HepG2 (cell line): ENCODE data around the gene MSI2. TPM values are rescaled to one million over a fixed set of nuclear protein-coding genes. Genes with fewer than 3 reads are reported as not detected.

Source experiments
- ARID4A ChIP-seq: sonication (generic); formaldehyde crosslinking; IDR thresholded peaks from 2 replicates; pipeline ENCODE4 v1.5.0; 2020; ENCODE audit warnings: mild to moderate bottlenecking, missing genetic modification reagents, borderline replicate concordance
- DNMT3B ChIP-seq: conservative IDR thresholded peaks from 2 replicates; pipeline ENCODE4 v1.6.1; 2016; ENCODE audit warnings: missing biosample characterization, control low read depth
- FIP1L1 ChIP-seq: fragments of 200-400 bp; formaldehyde crosslinking; IDR thresholded peaks from 2 replicates; pipeline ENCODE4 v1.6.1; 2018; ENCODE audit warnings: low read depth, mild to moderate bottlenecking, low read length, moderate library complexity, borderline replicate concordance; ENCODE audit not compliant: insufficient read depth
- FOXA3 ChIP-seq: IDR thresholded peaks from 2 replicates; pipeline ENCODE4 v1.6.1; 2016; ENCODE audit warnings: missing genetic modification reagents, missing compliant biosample characterization
- GPN1 ChIP-seq: sonication (generic); formaldehyde crosslinking; IDR thresholded peaks from 2 replicates; pipeline ENCODE4 v1.5.1; 2020; ENCODE audit warnings: missing genetic modification reagents, borderline replicate concordance
- HES4 ChIP-seq: sonication (generic); formaldehyde crosslinking; IDR thresholded peaks from 2 replicates; pipeline ENCODE4 v1.9.0; 2021; ENCODE audit warnings: mild to moderate bottlenecking, missing genetic modification reagents, borderline replicate concordance
- HNF4A ChIP-seq: sonication (generic); formaldehyde crosslinking; IDR thresholded peaks from 2 replicates; pipeline ENCODE4 v1.4.0; 2020; ENCODE audit warnings: missing genetic modification reagents
- HNF4G ChIP-seq, 2 experiments: sonication (generic) in 1 of 2; formaldehyde crosslinking in 1 of 2; IDR thresholded peaks; 2 replicates each; pipeline versions ENCODE4 v1.4.0 to v1.6.1; 2011 to 2020; ENCODE audit warnings: borderline replicate concordance in 2 of 2, low read depth in 2 of 2, mild to moderate bottlenecking in 2 of 2, low read length in 1 of 2, missing genetic modification reagents in 1 of 2, moderate library complexity in 1 of 2
- NCOA2 ChIP-seq: sonication (generic); formaldehyde crosslinking; IDR thresholded peaks from 2 replicates; pipeline ENCODE4 v1.8.0; 2022; ENCODE audit warnings: inconsistent platforms
- POLR2AphosphoS5 ChIP-seq: IDR thresholded peaks from 2 replicates; pipeline ENCODE4 v1.6.1; 2012; ENCODE audit warnings: low read depth, low read length
- SOX6 ChIP-seq, 2 experiments: fragments of 450-650 bp in 1 of 2; sonication (generic) in 1 of 2; formaldehyde crosslinking in 1 of 2; IDR thresholded peaks; 2 replicates each; pipeline versions ENCODE4 v1.4.0 to v1.6.1; 2017 to 2020; ENCODE audit warnings: antibody characterized with exemption in 1 of 2, mild to moderate bottlenecking in 1 of 2, missing genetic modification reagents in 1 of 2
- STAG1 ChIP-seq: sonication (generic); formaldehyde crosslinking; IDR thresholded peaks from 2 replicates; pipeline ENCODE4 v1.4.0; 2020; ENCODE audit warnings: missing genetic modification reagents
- USF2 ChIP-seq, 2 experiments: sonication (generic) in 1 of 2; formaldehyde crosslinking in 1 of 2; IDR thresholded peaks; 2 replicates each; pipeline versions ENCODE4 v1.5.1 to v1.6.1; 2011 to 2020; ENCODE audit warnings: borderline replicate concordance in 1 of 2, low read depth in 1 of 2, low read length in 1 of 2, mild to moderate bottlenecking in 1 of 2, missing genetic modification reagents in 1 of 2, moderate library complexity in 1 of 2
- ZFY ChIP-seq: sonication (generic); formaldehyde crosslinking; IDR thresholded peaks from 2 replicates; pipeline ENCODE4 v1.4.0; 2020; ENCODE audit warnings: missing genetic modification reagents
- ZMYM4 ChIP-seq: sonication (generic); formaldehyde crosslinking; IDR thresholded peaks from 2 replicates; pipeline ENCODE4 v1.8.1; 2023; ENCODE audit warnings: mild to moderate bottlenecking, missing genetic modification reagents
- ZNF354B ChIP-seq: sonication (generic); formaldehyde crosslinking; IDR thresholded peaks from 2 replicates; pipeline ENCODE4 v1.8.0; 2022; ENCODE audit warnings: mild to moderate bottlenecking, missing genetic modification reagents
- polyA plus RNA-seq, 8 experiments: library from polyadenylated mRNA; depleted of rRNA in 3 of 8; stranded (reverse) in 7 of 8; unstranded in 1 of 8; fragments of >200 nt; fragmentation: Illumina TruSeq in 4 of 8; extraction: Trizol in 4 of 8; gene quantifications; 2 replicates each; pipeline versions ENCODE4 v1.2.1 to v1.2.3, GENCODE V29; 2011 to 2016; ENCODE audit warnings: low read depth in 4 of 8, missing spikeins in 1 of 8, mixed read lengths in 1 of 8; ENCODE audit not compliant: insufficient read depth in 1 of 8
- total RNA-seq, 5 experiments: library from RNA; depleted of rRNA; stranded (reverse); fragments of >200 nt; fragmentation: Illumina TruSeq; extraction: Trizol; gene quantifications; 2 replicates each; pipeline ENCODE4 v1.2.3, GENCODE V29; 2016; ENCODE audit warnings: low read depth in 1 of 5
- TF ChIP-seq, protein P1 (sequence below): IDR thresholded peaks from 2 replicates; pipeline ENCODE4 v1.6.1; 2018; ENCODE audit warnings: missing genetic modification reagents, mild to moderate bottlenecking, missing compliant biosample characterization
- TF ChIP-seq, protein P2 (sequence below): IDR thresholded peaks from 2 replicates; pipeline ENCODE4 v1.6.1; 2016; ENCODE audit warnings: mild to moderate bottlenecking

Gene MSI2
- total and polyA plus RNA-seq, 2 of the 13 experiments (the other 11 are each of a cell fraction or from before 2014, with no cell fraction given) = 77.5 to 78.4 TPM

- TF ChIP-seq ZFY (CRISPR knock-in tag) = peak; percentile 57
- peak; percentile 44; the same call in 1 of the 2 replicates for TF ChIP-seq HES4 (CRISPR knock-in tag)
- TF ChIP-seq FIP1L1 = no peak
- TF ChIP-seq GPN1 (CRISPR knock-in tag) = no peak
- TF ChIP-seq, protein P1, sequence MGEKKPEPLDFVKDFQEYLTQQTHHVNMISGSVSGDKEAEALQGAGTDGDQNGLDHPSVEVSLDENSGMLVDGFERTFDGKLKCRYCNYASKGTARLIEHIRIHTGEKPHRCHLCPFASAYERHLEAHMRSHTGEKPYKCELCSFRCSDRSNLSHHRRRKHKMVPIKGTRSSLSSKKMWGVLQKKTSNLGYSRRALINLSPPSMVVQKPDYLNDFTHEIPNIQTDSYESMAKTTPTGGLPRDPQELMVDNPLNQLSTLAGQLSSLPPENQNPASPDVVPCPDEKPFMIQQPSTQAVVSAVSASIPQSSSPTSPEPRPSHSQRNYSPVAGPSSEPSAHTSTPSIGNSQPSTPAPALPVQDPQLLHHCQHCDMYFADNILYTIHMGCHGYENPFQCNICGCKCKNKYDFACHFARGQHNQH (CRISPR knock-in tag) = 0 out of 2 replicates have a peak, but pooled peaks have one; percentile 28
- TF ChIP-seq STAG1 (CRISPR knock-in tag) = peak; percentile 5; the same call in 1 of the 2 replicates
- no peak for TF ChIP-seq USF2 (IDR thresholded peaks at IDR 0.05; ENCODE audit: low read depth, low read length)
- no peak for TF ChIP-seq USF2 (CRISPR knock-in tag; IDR thresholded peaks at IDR 0.05; ENCODE audit: borderline replicate concordance)
- TF ChIP-seq, protein P2, sequence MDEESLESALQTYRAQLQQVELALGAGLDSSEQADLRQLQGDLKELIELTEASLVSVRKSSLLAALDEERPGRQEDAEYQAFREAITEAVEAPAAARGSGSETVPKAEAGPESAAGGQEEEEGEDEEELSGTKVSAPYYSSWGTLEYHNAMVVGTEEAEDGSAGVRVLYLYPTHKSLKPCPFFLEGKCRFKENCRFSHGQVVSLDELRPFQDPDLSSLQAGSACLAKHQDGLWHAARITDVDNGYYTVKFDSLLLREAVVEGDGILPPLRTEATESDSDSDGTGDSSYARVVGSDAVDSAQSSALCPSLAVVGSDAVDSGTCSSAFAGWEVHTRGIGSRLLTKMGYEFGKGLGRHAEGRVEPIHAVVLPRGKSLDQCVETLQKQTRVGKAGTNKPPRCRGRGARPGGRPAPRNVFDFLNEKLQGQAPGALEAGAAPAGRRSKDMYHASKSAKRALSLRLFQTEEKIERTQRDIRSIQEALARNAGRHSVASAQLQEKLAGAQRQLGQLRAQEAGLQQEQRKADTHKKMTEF (CRISPR knock-in tag) = peak; percentile 37; the same call in 1 of the 2 replicates
- TF ChIP-seq DNMT3B = no peak
- no peak for TF ChIP-seq POLR2AphosphoS5
- TF ChIP-seq ZMYM4 (CRISPR knock-in tag) = 0 out of 2 replicates have a peak, but pooled peaks have one; percentile 24
- TF ChIP-seq FOXA3 = peak; percentile 39
- peak; percentile 39; the same call in 1 of the 2 replicates for TF ChIP-seq NCOA2 (CRISPR knock-in tag)
- peak; percentile 89 for TF ChIP-seq HNF4G (IDR thresholded peaks at IDR 0.05; ENCODE audit: borderline replicate concordance, low read depth, low read length)
- TF ChIP-seq HNF4G (CRISPR knock-in tag; IDR thresholded peaks at IDR 0.05; ENCODE audit: borderline replicate concordance, low read depth) = peak; percentile 65
- TF ChIP-seq SOX6 (IDR thresholded peaks at IDR 0.05) = no peak
- TF ChIP-seq SOX6 (CRISPR knock-in tag; IDR thresholded peaks at IDR 0.05) = peak; percentile 38; the same call in 1 of the 2 replicates
- peak; percentile 93 for TF ChIP-seq HNF4A (CRISPR knock-in tag)
- TF ChIP-seq ZNF354B (CRISPR knock-in tag) = no peak
- TF ChIP-seq ARID4A = 0 out of 2 replicates have a peak, but pooled peaks have one; percentile 17
Measured at GRCh38 chr17:57531648-57532504, 275.6 kb downstream of the MSI2 start (continued).
